Prostate gland (tissue), 2 donors: ENCODE results near the gene NISCH.

Experiments
- CTCF ChIP-seq, 4 experiments: fragments of 200-600 bp in 2 of 4; fragments of 450-650 bp in 2 of 4; sonication (generic) in 2 of 4; IDR thresholded peaks; 1 replicate in 3 of 4; 2 replicates in 1 of 4; pipeline ENCODE4 v1.5.1; 2016 to 2019; ENCODE audit warnings: antibody characterized with exemption in 4 of 4, mild to moderate bottlenecking in 2 of 4, moderate library complexity in 2 of 4
- POLR2A ChIP-seq: fragments of 450-650 bp; IDR thresholded peaks from one replicate; pipeline ENCODE4 v1.6.1; 2016; ENCODE audit warnings: antibody characterized with exemption, mild to moderate bottlenecking
- POLR2AphosphoS5 ChIP-seq: sonication (generic); formaldehyde crosslinking; IDR thresholded peaks from one replicate; pipeline ENCODE4 v1.6.1; 2017; ENCODE audit warnings: antibody characterized with exemption

GRCh38 chr3:52429779-52430415 lies 25.5 kb upstream of the NISCH start:
- TF ChIP-seq CTCF (IDR thresholded peaks at IDR 0.05) (no peak), POLR2A (no peak), POLR2AphosphoS5 (no peak)
